ENCODE measurements around the gene CMIP. TPM values are rescaled to one million over a fixed set of nuclear protein-coding genes. Genes with fewer than 3 reads are reported as not detected.

The CMIP gene
- total RNA-seq = 100 to 1,000 TPM in 1 of 4 donors, 10 to 100 TPM in 3; 44.6 to 152 (median 76.5) TPM

- TF ChIP-seq CTCF (IDR thresholded peaks at IDR 0.05) (no peak), POLR2A (IDR thresholded peaks at IDR 0.05) (no peak)
- Histone ChIP-seq H3K4me3 (peak within 1 kb of the TSS; percentile 76 to 98 (median 88)), H3K36me3 (no peaks in the 10 kb centered on the region), H3K27ac (peak within 1 kb of the TSS; percentile 85 to 98 (median 93)), H3K27me3 (no peaks in the 10 kb centered on the region), H3K4me1 (peaks cover 5 to 40% (median 10%) of the 10 kb centered on the region in 4 donors), H3K9me3 (no peaks in the 10 kb centered on the region)
- DNase-seq = peak; percentile 77 to 93 (median 90)
Measured at GRCh38 chr16:81444448-81445121, at the start of gene CMIP. Gene CMIP, plus strand, starts transcription at chr16:81444808.

GRCh38 chr16:81394966-81395655, 49.5 kb upstream of the CMIP start:
- no peaks in the 10 kb centered on the region for H3K4me1 ChIP-seq
- TF ChIP-seq CTCF (IDR thresholded peaks at IDR 0.05) (no peak), POLR2A (IDR thresholded peaks at IDR 0.05) (no peak)
- no peak overlapping the region for H3K27ac ChIP-seq
- H3K27me3 ChIP-seq = no peaks in the 10 kb centered on the region
- no peak overlapping the region for H3K4me3 ChIP-seq
- no peak for DNase-seq
- peaks cover 0 to 5% (median 0%) of the 10 kb centered on the region in 4 donors for H3K9me3 ChIP-seq
- H3K36me3 ChIP-seq = peaks cover 0 to 14% (median 0%) of the 10 kb centered on the region in 3 donors

- no peak overlapping the region for H3K4me3 ChIP-seq
- H3K36me3 ChIP-seq = no peaks in the 10 kb centered on the region
- H3K27me3 ChIP-seq = no peaks in the 10 kb centered on the region
- peaks cover 0 to 5% (median 0%) of the 10 kb centered on the region in 4 donors for H3K9me3 ChIP-seq
- TF ChIP-seq CTCF (IDR thresholded peaks at IDR 0.05) = no peak
- TF ChIP-seq POLR2A (IDR thresholded peaks at IDR 0.05) = no peak
- H3K4me1 ChIP-seq = no peaks in the 10 kb centered on the region
- peak in 1 of 3 donors; percentile 44 for DNase-seq
- H3K27ac ChIP-seq = no peak overlapping the region
Measured at GRCh38 chr16:81397058-81397878, 47.3 kb upstream of the CMIP start.

- Histone ChIP-seq H3K9me3 (peaks cover 0 to 5% (median 0%) of the 10 kb centered on the region in 4 donors), H3K36me3 (no peaks in the 10 kb centered on the region), H3K27ac (no peak overlapping the region), H3K4me1 (no peaks in the 10 kb centered on the region), H3K4me3 (no peak overlapping the region), H3K27me3 (no peaks in the 10 kb centered on the region)
- TF ChIP-seq POLR2A (IDR thresholded peaks at IDR 0.05) = no peak
- no peak for TF ChIP-seq CTCF (IDR thresholded peaks at IDR 0.05)
- peak in 1 of 3 donors; percentile 40 for DNase-seq
Measured at GRCh38 chr16:81397879-81398520, 46.6 kb upstream of the CMIP start.

GRCh38 chr16:81399909-81400308, 44.7 kb upstream of the CMIP start:
- Histone ChIP-seq H3K4me1 (peaks cover 0 to 9% (median 3%) of the 10 kb centered on the region in 4 donors), H3K27ac (no peak overlapping the region), H3K4me3 (no peak overlapping the region), H3K36me3 (no peaks in the 10 kb centered on the region), H3K27me3 (no peaks in the 10 kb centered on the region), H3K9me3 (peaks cover 0 to 5% (median 0%) of the 10 kb centered on the region in 4 donors)
- peak in 1 of 3 donors; percentile 9 for DNase-seq
- TF ChIP-seq POLR2A (IDR thresholded peaks at IDR 0.05) (no peak), CTCF (IDR thresholded peaks at IDR 0.05) (no peak)

All from Peyer's patch (tissue), 4 donors.